Lung microvascular endothelial cell (primary cell): ENCODE results near the gene NTMT2. TPM values are rescaled to one million over a fixed set of nuclear protein-coding genes. Genes with fewer than 3 reads are reported as not detected.
"Not testable (repeated sequence)": the region's sequence is repeated elsewhere in the genome, so short reads cannot be mapped to it uniquely, and the experiment has no call there.

Source experiments
- DNase-seq, 2 donors: peaks; one replicate each; pipeline versions ENCODE4 v3.0.0 to v3.0.0-alpha.2; 2010; ENCODE audit warnings: low read depth in 2 of 2
- total RNA-seq: library from RNA; depleted of rRNA; stranded (reverse); fragments of >200 nt; gene quantifications from 2 replicates; pipeline ENCODE4 v1.2.1, GENCODE V29; 2014

Gene NTMT2
- total RNA-seq: not detected in 2 replicates

DNA sequence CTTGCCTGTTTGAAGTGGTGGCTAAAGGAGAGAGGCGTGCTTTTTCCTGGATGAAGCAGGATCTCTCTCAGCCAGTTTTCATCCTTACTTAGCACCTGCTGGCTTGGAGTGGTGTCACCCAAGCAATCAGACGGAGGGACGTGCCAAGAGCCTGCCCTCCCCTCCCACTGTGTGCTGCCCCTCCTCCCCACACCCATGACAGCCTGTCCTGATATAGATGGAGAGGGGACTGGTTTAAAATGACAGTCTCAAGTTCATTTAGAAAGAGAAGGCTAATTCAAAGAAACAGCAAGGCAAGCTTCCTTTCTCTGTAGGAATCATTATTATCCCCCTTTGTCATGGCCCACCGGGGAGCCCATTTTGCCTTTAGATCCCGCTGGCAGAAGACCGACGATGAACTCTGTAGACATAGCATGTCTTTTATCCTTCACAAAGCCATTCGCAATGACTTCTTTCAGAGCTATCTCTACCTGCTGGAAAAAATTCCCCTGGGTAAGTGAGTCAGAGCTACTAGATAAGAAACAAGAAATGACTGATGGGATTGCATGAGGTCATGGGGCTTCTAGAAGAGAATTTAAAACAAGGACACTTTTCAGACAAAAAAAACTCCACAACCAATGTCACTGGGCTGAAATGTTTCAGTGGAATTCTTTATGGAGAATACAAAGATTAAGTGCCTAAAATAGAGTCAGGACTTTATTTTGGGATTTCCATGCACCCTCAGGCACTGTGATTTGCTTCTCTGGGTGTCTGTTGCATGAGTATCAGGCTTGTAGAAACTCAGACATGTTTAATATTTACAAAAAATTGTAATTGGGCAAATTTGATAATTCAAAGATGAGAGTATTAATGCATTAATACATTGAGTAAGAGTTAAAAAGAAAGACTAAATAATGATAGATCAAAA lies at the start of gene NTMT2:
Gene NTMT2, plus strand, starts transcription at position 190 of the 907 bp plus-strand sequence. Its CDS starts 149 bp downstream, at position 339.
- no peak for DNase-seq

DNA sequence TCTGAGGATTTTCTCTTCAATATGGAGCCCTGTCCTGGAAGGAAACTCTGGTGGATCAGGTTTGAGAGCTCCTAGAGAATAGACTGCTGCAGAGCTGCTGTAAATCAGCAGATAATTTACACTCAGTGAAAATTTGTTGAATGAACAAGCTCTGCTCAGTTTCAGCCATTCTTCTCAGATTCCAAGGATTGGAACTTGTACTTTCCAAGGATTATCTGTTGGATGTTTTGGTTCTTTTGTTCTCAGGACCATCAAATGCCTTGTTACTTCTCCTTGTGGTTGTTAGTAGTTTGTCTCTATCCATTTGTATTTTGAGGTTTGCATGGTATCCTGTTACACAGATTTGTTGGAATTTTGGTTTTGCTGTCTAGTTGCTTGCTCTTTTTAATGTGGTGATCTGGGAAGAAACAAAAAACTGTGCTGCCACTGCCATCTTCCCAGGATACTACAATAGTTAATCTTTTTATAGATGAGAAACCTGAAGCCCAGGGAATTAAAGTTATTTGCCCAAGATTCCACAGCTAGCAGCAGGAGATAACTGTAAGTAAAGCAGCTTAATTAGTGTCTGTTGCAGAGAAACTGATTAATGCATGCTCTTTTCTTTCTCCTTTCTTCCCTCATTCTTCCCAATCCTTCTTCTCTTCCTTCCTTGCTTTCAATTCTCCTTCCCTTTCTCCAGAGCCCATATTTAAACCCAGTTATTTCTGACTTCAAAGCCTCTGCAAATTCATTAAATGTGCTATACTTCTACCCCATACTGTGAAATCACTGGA lies 49.6 kb upstream of the NTMT2 start:
- no peak for DNase-seq

DNA sequence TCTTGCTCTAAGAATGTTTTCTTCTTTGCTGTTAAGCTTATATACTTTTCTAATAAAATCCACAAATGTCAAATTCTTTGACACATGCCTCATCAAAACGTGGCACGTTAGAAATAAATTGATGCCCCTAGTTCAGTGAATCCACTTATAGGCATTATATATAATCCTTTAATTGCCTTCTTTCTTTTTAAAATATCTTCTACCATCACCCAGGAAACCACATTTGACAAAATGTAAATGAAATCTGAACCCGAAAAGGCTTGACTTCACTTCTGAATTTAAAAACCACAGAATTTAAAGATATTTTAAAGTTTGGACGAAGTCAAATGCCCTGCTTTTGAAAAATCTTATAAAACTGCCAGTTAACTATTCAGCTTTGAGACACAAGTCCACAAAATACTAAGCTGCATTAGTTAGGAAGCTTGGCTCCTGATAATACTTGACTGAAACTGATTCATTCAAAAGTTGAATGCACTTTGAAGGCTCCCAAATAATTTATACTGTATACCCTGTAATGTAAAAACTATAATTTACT lies 48.9 kb upstream of the NTMT2 start:
- no peak for DNase-seq

DNA sequence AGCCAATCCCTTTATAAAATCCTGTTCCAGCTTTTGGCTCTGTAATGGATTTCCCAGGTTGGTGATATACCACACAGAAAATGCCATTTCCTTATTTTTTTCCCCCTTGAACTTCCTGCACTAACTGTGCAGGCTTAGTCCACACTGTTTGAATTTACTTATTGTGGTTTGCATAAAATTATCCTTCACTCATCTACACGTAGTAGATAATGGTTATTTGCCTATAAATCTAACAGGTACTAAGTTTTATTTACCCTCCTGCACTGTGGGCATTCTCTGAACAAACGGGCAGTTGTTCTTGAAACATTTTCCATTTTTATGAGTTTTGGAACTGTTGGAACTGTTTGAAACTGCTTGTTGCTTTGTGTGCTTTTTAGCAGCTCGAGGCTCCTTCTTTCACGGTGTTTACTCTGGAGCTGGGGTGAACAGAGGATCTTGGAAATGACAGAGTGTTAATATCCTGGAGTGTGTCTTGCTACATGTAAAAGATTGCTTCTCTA lies 48.3 kb upstream of the NTMT2 start:
- no peak for DNase-seq

DNA sequence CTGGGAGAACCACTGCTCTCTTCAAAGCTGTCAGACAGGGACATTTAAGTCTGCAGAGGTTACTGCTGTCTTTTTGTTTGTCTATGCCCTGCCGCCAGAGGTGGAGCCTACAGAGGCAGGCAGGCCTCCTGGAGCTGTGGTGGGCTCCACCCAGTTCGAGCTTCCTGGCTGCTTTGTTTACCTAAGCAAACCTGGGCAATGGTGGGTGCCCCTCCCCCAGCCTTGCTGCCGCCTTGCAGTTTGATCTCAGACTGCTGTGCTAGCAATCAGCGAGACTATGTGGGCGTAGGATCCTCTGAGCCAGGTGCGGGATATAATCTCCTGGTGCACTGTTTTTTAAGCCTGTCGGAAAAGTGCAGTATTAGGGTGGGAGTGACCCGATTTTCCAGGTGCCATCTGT lies 32.6 kb upstream of the NTMT2 start:
- not testable (repeated sequence) for DNase-seq

DNA sequence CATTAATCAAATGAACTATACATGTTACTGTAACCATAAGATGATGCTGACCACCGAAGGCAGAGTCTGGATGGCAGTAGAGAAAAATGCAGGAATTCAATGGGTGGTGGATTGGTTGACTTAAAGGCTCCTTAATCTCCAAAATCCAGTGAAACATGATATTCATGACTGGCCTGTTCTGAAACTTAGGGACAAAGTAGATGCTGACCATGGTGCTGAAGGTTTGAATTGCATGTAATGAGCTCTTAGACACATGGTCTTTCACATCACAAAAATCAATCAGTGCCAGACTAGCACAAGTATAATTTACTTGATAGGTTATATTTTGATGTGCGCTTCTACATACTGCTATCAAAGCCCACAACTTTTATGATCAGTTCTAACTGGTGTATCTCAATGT lies 30.9 kb upstream of the NTMT2 start:
- DNase-seq: peak; percentile 3 to 43

DNA sequence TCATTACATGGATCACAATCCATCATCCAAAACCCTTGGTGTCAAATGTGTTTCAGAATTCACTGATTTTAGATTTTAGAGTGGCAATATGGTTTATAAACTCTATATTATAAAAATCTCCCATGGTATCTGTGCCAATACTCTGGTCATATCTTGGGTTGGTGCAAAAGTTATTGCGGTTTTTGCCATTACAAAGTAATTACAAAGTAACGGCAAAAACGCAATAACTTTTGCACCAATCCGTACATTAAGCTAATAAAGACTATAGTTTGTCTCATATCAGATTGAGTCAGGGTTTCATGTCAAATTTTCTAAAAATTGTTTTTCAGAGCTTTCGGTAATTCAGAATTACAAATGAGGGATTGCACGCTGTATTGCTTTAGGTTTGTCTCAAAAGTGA lies 23.4 kb upstream of the NTMT2 start:
- DNase-seq: no peak

DNA sequence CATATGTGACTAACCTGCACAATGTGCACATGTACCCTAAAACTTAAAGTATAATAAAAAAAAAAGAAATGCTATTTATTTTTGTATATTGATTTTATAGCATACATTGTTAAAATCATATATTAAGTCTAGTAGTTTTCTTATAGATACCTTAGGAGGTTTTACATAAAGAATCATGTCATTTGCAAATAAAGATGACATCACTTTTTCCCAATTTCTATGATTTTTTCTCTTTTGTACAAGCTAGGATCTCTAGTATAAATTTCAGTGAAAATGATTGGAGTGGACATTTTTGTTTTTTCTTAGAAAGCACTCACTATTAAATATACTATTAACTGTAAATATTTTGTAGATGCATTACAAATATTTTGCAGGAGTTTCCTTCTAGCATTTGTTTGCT lies 20.5 kb upstream of the NTMT2 start:
- DNase-seq: no peak

DNA sequence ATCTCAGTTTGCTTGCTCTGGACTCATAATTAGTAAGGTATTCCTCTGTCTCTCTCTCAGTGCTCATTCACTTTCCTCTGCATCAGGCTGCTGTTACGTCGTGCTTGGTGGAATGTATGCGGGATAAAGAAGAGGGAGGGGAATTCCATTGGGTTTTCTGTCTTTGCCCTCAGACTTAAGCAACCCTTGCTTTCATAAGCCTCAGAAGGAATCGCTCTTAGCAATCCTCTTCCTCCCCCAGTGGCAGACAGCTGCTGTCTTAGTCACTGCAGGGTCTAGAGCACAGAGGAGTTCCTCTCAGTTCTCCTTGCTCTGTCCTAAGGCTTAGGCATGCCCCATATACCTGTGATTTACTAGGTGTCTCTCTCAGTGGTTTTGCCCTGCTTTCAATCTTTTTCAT lies 19.1 kb upstream of the NTMT2 start:
- DNase-seq: no peak

DNA sequence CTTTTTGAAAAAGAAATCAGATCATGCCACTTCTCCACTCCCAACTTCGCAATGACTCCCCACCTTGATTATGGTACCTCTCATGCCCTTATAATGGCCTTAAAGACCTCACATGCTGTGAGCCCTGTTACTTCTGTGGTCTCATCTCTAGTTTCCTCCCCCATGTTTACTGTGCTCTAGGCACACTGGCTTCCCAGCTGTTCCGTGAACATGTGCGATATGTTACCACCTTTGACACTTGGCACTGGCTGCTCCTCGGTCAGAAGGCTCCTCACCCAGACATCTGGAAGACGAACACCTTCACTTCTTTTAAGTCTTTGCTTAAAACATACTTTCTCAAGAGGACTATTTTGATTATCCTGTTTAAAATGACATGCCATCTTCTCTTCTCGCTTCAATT lies 14.3 kb upstream of the NTMT2 start:
- DNase-seq: no peak

DNA sequence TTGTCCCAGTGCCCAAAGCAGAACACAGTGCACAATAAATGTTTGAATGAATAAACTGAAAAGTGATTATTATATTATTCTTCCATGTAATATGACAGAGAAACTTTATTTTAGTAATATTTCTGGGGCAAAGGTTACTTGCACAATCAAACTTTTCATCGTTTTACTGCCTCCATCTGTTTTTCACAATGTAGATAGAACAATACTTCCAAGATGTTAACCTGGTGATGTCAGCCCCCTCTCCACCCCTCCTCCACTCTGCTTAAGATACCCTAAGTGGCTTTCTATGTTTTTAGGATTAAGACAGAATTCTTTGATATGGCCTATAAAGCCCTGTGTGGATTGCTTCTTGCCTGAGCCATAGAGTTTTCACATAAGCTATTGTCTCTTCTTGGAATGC lies 13.8 kb upstream of the NTMT2 start:
- no peak for DNase-seq

DNA sequence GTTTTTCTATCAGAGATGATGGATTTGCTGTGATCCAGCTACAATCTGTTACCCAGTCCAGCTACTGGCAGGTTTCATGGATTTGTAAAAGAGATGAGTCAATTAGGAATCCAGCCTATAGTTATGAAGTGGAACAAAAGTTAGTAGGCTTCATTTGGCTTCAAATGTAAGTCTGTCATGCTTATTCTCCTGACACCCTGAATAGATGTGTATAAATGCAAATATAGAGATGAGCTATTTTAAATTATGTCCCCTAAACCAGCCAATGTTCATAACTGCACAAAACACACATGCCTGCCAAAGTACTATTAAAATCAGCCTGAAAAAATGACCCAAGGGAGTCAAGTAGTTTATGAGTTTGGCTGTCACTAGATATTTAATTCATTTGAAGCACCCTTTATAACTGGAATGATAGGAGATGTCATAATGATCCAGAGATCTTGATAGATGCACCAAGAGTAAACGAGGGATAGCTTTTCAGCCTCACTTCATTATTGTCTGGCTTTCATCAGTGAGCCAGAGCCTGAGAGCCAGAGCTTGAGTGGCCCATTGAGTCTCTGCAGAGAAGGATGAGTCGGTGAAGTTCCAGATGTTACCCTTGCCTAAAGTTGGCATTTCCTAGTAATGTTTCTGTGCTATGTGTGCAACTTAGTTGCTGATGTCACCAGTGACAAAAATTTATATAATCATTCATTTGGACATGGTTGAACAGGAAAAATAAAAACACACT lies 11.8 kb upstream of the NTMT2 start:
- no peak for DNase-seq

DNA sequence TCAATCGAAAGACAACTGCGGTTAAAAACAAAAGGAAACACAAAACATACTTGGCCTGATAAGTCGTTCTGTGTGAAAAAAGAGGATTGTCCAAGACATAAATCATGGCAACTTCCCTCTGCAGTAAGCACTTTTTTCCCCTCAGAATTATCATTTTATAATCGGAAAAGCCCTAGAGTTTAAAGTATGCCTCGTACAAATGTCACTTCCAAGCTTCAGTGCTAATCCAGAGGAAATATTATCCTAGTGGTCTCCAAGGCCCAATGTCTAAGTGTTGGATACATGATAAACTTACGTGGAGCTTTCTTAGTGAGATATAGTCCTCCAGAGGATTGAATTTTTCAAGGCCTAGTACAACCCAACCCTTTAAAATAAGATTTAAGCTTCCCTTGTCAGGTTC lies 11.2 kb upstream of the NTMT2 start:
- DNase-seq: no peak

DNA sequence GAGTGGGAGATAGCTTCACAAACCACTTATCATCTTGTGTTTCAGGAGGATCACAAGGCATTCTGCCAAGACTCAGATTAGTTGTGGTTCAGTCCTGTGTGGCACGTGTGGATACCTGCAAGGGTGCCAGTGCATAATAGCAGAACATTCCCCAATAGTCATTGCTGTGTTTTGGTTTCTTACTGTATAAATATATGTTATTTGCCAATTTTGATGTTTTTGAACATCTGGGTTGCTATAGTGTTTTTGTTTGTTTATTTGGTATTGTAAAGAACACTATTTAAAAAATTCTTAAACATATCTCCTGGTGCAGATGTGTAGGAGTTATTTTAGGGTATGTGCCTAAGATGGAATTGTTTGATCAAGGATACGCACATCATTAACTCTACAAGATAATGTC lies 5.4 kb upstream of the NTMT2 start:
- no peak for DNase-seq

DNA sequence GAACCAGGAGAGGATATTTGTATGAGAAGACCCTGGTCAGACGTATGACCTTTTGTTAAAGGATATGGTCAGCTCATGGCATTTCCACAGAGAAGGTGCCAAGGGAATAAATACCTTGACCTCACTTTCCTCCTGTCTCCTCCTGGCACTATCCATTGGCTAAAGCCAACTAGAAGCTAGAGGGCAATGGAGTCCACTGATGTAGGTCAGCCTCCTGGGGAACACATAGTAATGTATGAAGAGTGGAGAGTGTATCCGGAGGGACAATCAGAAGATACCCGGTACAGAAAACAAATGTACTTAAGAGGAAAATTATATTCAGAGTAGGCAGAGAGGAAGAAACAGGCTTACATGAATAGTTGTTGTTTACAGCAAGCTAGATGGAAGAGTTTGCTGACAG lies 698 bp upstream of the NTMT2 start:
- no peak for DNase-seq

DNA sequence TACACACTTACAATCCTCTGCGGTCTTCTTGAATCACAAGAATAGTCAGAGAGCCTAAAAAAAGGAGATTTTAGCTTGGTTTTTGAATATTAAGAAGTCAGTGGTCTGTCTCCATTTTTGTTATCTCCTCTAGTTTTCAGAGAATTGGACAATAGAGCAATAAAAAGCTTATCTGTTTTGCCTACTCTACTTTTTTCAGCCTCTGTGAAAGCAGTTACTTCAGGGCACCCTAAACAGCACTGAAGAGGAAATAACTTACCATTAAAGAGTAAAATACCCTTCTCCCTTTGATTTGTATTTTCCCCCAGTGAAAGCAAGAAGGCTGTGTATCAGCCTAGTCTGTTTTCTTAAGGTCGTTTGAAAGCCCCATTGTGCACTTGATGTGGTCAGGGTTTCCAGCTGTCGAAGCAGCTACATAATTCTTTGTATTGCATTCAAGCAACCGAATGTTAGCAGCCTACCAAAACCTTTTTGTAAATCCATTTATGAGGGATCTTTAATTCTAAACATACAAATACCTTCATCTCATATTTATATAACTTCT lies 1.0 kb downstream of the NTMT2 start:
- no peak for DNase-seq

DNA sequence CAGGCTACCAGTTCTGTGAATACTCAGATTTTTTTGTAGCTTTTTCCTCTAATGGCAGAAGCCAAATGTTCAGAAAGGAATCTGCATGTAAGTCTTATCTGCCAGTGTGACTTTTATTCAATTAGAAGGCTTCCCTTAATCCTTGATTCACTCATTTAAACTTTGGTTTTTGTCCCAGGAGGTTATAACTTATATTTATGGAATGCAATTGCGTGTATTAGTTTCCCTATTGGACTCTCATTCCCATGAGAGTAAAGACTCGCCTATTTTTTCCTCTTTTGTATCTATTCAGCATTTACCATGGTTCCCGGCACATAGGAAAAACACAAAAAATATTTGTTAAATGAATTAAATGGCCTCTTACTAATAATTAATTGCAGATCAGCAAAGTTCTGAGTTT lies 3.5 kb downstream of the NTMT2 start:
- no peak for DNase-seq

DNA sequence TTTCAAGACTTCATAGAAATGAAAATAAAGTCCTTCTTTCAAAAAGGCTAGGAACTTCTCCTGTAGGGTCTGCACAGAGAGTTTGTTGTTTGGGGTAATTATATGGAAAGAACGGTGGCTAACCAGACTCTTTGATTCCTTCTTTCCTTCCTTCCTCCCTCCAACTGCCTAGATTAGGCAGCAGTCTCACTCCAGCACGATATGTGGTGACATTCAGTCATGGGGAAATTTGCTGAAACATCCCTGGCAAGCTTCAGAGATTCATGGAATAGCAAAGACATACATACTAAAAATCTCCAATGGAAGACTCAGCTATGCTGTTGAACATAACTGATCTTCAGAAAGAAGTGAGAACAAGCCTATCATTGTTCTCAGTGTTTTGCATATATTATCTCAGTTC lies 4.3 kb downstream of the NTMT2 start:
- DNase-seq: no peak

DNA sequence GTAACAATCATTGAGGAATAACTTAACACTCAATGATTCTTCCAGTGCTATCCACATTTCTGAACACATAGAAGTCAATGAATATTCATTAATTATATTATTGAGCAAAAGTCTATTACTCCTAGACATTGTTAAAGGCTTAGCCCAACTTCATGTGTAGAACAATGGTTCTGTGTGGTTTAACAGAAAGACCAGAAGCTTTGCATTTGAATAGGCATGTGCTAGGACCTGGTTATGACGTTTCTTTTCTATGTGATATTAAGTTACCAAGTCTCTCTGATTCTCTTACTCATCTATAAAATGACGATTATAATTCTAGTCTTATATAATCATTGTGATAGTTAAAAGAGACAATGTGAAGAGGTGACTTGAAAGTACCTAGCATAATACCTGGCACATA lies 5.2 kb downstream of the NTMT2 start:
- DNase-seq: no peak

DNA sequence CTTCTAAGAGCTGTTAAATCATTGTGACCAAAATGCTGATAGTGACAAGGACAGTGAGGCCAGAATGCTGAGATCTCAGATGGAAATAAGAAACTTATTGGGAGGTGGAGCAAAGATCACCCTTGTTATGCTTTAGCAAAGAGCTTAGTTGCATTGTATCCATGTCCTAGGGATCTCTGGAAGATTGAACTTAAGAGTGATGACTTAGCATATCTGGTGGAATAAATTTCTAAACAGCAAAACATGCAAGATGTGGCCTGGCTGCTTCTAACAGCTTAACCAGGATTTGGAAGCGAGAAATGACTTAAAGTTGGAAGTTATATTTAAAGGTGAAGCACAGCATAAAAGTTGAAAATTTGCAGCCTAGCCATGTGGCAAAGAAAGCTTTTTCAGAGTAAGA lies 7.7 kb downstream of the NTMT2 start:
- no peak for DNase-seq

DNA sequence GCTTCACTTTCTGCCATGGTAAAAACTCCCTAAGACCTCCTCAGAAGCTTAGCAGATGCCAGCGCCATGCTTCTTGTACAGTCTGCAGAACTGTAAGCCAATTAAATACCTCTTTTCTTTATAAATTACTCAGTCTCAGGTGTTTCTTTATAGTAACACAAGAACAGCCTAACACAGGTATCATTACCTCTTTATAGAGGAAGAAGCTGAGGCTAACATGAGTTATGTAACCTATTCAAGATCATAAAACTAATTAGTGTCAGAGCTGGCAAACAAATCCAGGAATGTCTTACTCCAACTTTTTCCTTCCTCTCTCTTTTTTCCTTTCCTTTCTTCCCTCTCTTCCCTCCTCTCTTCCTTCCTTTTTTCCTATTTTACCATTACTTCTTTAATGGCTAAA lies 9.3 kb downstream of the NTMT2 start:
- no peak for DNase-seq
